Tibial artery (tissue), 4 donors: ENCODE measurements around the gene AP2A1.

Source experiments
- DNase-seq, 2 donors: peaks; one replicate each; pipeline ENCODE4 v3.0.0-alpha.2; 2019
- H3K27ac ChIP-seq, 2 donors: fragments of 200-600 bp; sonication (generic) in 1 of 2; 1 replicate in 1 of 2; 2 replicates in 1 of 2; pipeline ENCODE4 v1.5.1; 2018 to 2019; ENCODE audit warnings: mild to moderate bottlenecking in 1 of 2
- H3K27me3 ChIP-seq, 2 donors: fragments of 200-600 bp; sonication (generic) in 1 of 2; one replicate each; pipeline versions ENCODE4 v1.5.1 to v1.6.0; 2016 to 2019
- H3K36me3 ChIP-seq, 3 donors: fragments of 200-600 bp; sonication (generic) in 2 of 3; one replicate each; pipeline ENCODE4 v1.5.1; 2016 to 2019; ENCODE audit warnings: mild to moderate bottlenecking in 2 of 3
- H3K4me1 ChIP-seq, 4 donors: fragments of 200-600 bp; sonication (generic) in 2 of 4; 1 replicate in 3 of 4; 2 replicates in 1 of 4; pipeline ENCODE4 v1.5.1; 2016 to 2019
- H3K4me3 ChIP-seq, 2 donors: fragments of 200-600 bp; sonication (generic) in 1 of 2; 1 replicate in 1 of 2; 2 replicates in 1 of 2; pipeline ENCODE4 v1.5.1; 2018 to 2019; ENCODE audit warnings: mild to moderate bottlenecking in 2 of 2
- H3K9me3 ChIP-seq, 3 donors: fragments of 200-600 bp; sonication (generic) in 1 of 3; one replicate each; pipeline ENCODE4 v1.5.1; 2016 to 2019
- intact Hi-C: fragments of 100-400 bp; cut with DNase I; formaldehyde crosslinking; loops from one replicate; pipeline ENCODE4 v1.15.0; 2023; ENCODE audit warnings: low total_unique reads
- TF ChIP-seq, protein P1 (sequence below), 2 experiments: fragments of 200-600 bp in 1 of 2; fragments of 450-650 bp in 1 of 2; IDR thresholded peaks; one replicate each; pipeline ENCODE4 v1.5.1; 2017 to 2019; ENCODE audit warnings: antibody characterized with exemption in 2 of 2, mild to moderate bottlenecking in 1 of 2, moderate library complexity in 1 of 2

Gene AP2A1

DNA sequence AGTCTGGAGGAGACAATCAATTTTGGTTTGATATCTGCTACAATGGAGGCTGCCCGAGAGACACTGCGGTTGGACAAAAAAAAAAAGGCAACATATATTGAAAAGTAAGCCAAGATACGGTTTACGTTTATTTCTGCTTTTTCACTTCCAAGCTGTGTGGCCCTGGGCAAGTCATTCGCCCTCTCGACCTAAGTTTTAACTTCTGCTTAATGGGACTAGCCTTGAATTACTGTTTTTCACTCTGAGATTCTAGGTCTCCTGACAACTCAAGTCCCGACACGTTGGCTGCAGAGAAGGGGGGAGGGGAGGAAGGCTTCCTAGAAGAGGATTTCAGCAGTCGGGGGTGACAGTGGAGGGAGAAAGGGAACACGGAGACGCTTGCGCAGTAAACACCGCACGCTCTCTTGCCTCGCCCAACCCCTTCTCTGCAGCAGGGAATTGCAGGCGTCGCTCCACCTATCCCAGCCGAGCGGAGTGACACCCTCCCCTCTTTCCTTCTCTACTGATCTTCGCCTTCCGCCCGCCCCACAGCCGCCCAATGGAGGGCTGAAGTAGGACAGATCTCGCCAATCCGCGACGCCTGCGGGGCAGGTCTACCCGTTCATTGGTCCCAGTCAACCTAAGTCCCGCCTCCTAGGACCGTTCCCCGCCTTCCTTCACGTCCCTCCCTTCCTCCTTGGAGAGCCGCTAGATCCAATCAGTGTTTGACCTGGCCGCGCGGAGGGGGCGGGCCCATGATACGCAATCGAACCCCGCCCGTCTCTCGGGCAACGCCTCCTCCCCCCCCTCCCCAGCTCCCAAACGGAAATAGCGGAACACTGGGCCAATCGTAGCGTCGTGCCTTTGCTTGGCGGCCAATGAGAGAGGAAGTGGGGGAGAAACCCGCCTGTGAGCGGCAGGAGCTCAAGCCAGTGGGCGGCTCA lies 533 bp upstream of the AP2A1 start:
- intact Hi-C loops = loop anchor here (5.0 to 10.0 kb wide), 2 partner anchors 41 to 99 kb away; partner anchors contain the start of gene PNKP
- peak; percentile 100 for DNase-seq
- no peaks in the 10 kb centered on the region for H3K27me3 ChIP-seq
- H3K27ac ChIP-seq = peak overlapping the region; percentile 89 to 96
- no peaks in the 10 kb centered on the region for H3K9me3 ChIP-seq
- no peaks in the 10 kb centered on the region for H3K36me3 ChIP-seq
- peak overlapping the region; percentile 87 to 99 for H3K4me3 ChIP-seq
- peaks cover 0 to 36% (median 30%) of the 10 kb centered on the region in 4 donors for H3K4me1 ChIP-seq
- TF ChIP-seq, protein P1, sequence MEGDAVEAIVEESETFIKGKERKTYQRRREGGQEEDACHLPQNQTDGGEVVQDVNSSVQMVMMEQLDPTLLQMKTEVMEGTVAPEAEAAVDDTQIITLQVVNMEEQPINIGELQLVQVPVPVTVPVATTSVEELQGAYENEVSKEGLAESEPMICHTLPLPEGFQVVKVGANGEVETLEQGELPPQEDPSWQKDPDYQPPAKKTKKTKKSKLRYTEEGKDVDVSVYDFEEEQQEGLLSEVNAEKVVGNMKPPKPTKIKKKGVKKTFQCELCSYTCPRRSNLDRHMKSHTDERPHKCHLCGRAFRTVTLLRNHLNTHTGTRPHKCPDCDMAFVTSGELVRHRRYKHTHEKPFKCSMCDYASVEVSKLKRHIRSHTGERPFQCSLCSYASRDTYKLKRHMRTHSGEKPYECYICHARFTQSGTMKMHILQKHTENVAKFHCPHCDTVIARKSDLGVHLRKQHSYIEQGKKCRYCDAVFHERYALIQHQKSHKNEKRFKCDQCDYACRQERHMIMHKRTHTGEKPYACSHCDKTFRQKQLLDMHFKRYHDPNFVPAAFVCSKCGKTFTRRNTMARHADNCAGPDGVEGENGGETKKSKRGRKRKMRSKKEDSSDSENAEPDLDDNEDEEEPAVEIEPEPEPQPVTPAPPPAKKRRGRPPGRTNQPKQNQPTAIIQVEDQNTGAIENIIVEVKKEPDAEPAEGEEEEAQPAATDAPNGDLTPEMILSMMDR (IDR thresholded peaks at IDR 0.05) = peak in 1 of 2 experiments; percentile 47

DNA sequence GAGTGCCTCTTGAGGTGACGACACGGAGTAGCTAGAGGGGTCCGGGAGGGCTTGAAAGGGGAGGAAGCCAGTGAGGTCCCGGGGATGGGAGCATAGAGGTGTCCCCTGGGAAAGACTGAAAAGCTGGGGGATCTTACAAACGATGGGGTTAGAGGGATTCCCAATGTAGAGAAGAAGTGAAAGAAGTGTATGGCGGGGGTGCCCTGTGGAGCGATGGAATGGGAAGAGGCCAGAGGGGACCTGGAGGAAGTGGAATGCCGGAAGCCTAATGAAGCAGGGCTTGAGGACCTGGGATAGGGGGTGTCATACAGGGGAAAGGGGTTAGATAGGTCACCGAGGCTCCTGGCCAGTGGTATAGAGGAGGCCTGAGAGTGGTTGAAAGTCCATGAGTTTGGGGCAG lies 580 bp downstream of the AP2A1 start:
- peak overlapping the region; percentile 87 to 99 for H3K4me3 ChIP-seq
- H3K9me3 ChIP-seq = no peaks in the 10 kb centered on the region
- H3K4me1 ChIP-seq = peaks cover 0 to 34% (median 30%) of the 10 kb centered on the region in 4 donors
- H3K27ac ChIP-seq = peak overlapping the region; percentile 85 to 96
- H3K36me3 ChIP-seq = peaks cover 0 to 8% (median 0%) of the 10 kb centered on the region in 3 donors
- TF ChIP-seq, protein P1 (IDR thresholded peaks at IDR 0.05) = no peak
- intact Hi-C loops = loop anchor here (5.0 to 10.0 kb wide), 2 partner anchors 40 to 97 kb away; partner anchors contain the start of gene PNKP
- DNase-seq = no peak
- no peaks in the 10 kb centered on the region for H3K27me3 ChIP-seq

DNA sequence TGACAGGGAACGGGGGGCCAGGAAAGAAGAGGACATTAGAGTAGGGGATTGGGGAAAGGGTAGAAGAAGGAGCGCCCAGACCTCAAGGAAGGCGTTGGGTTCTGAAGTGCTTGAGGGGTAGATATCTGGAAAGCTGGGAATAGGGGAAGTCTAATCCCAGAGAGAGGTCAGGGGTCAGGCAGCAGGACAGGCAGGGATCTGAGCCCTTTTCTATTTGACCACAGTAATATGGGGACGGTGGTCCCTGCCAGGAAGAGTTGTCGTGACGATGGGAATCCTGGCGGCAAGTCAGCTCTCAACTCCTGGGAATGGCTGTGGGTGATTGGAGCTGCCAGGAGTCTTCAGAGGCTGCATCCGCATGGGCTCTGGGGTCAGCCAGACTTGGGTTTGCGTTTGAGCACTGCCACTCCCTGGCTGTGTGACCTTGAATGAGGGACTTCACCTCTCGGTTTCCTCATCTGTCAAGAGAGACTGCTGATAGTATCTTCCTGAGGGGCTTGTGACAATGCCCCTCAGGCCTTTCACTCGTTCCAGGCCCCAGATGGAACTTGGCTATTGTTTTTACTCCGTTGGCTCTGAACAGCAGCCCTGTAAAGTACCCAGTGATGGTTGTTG lies 1.3 kb downstream of the AP2A1 start:
- H3K36me3 ChIP-seq = peaks cover 0 to 8% (median 0%) of the 10 kb centered on the region in 3 donors
- no peaks in the 10 kb centered on the region for H3K9me3 ChIP-seq
- H3K4me1 ChIP-seq = peaks cover 0 to 34% (median 30%) of the 10 kb centered on the region in 4 donors
- DNase-seq = no peak
- H3K27me3 ChIP-seq = no peaks in the 10 kb centered on the region
- H3K27ac ChIP-seq = peak overlapping the region; percentile 85 to 96
- intact Hi-C loops = loop anchor here (5.0 to 10.0 kb wide), 2 partner anchors 39 to 97 kb away; partner anchors contain the start of gene PNKP
- TF ChIP-seq, protein P1 (IDR thresholded peaks at IDR 0.05) = no peak
- peak overlapping the region; percentile 87 to 99 for H3K4me3 ChIP-seq

DNA sequence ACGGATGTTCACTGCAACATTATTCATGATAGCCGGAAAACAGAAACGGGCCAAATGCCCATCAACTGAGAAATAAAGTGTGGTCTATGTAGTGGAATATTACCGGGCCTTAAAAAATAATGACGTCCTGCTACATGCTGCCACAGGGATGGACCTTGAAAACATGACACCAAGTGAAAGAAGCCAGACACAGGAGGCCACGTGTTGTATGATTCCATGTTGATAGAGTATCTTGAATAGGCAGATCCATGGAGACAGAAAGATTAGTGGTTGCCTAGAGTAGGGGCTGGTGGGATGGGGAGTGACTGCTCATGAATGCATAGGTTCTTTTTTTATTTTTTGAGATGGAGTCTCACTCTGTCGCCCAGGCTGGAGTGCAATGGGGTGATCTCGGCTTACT lies 3.7 kb downstream of the AP2A1 start:
- H3K4me3 ChIP-seq = no peak overlapping the region
- intact Hi-C loops = no loop called here
- no peaks in the 10 kb centered on the region for H3K9me3 ChIP-seq
- peaks cover 0 to 30% (median 27%) of the 10 kb centered on the region in 4 donors for H3K4me1 ChIP-seq
- no peak overlapping the region for H3K27ac ChIP-seq
- H3K36me3 ChIP-seq = peaks cover 0 to 11% (median 4%) of the 10 kb centered on the region in 3 donors
- DNase-seq = no peak
- no peaks in the 10 kb centered on the region for H3K27me3 ChIP-seq
- TF ChIP-seq, protein P1 (IDR thresholded peaks at IDR 0.05) = no peak

DNA sequence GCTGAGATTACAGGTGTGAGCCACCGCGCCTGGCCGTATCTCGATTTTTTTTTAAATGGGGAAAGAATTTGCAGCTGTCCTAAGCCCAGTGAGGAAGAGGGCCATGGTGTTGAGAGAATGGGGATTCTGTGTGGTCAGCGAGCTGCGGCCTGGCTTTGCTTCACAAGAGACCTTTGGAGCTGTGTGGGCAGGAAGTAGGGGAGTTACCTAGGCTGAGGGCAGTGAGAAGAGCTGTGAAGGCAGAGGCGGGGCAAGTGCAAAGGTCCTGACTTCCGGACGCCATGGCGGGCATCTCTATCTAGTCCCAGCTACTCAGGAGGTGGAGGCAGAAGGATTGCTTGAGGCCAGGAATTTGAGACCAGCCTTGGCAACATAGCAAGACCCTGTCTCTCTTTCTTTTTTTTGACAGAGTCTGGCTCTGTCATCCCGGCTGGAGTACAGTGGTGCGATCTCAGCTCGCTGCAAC lies 4.9 kb downstream of the AP2A1 start:
- TF ChIP-seq, protein P1 (IDR thresholded peaks at IDR 0.05) = no peak
- H3K4me3 ChIP-seq = no peak overlapping the region
- H3K36me3 ChIP-seq = peaks cover 0 to 19% (median 14%) of the 10 kb centered on the region in 3 donors
- no peaks in the 10 kb centered on the region for H3K27me3 ChIP-seq
- DNase-seq = no peak
- intact Hi-C loops = no loop called here
- no peaks in the 10 kb centered on the region for H3K9me3 ChIP-seq
- peaks cover 0 to 25% (median 22%) of the 10 kb centered on the region in 4 donors for H3K4me1 ChIP-seq
- no peak overlapping the region for H3K27ac ChIP-seq
